ENCODE data around the gene CENATAC. TPM values are rescaled to one million over a fixed set of nuclear protein-coding genes. Genes with fewer than 3 reads are reported as not detected.
"Not testable (repeated sequence)": the region's sequence is repeated elsewhere in the genome, so short reads cannot be mapped to it uniquely, and the experiment has no call there.

Gene CENATAC
- total RNA-seq, 2 donors from 2014 or later = 116 TPM

DNA sequence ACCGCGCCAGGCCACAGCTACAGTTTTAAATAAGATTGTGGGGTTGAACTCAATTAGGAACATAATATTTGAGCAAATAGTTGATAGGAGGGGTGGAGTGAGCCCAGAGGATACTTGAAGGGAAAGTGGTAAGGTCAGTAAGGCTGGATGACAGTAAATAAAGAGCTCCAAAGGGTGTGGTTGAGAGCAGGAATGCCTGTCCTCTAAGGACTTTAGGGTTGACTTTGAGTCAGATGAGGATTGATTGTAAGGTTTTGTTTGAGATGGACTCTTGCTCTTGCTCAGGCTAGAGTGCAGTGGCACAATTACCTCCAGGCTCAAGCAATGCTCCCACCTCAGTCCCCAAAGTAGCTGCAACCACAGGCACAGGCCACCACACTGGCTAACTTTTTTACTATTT, 24.0 kb upstream of the CENATAC start:
- H3K27me3 Mint-ChIP-seq = peaks cover 45% of the 10 kb centered on the region
- peaks cover 8% of the 10 kb centered on the region for H3K36me3 Mint-ChIP-seq (ENCODE audit: low read depth)
- no peak overlapping the region for H3K27ac Mint-ChIP-seq
- H3K4me3 Mint-ChIP-seq = no peak overlapping the region
- ATAC-seq (no peak), DNase-seq (no peak)
- H3K4me1 Mint-ChIP-seq = peaks cover 3% of the 10 kb centered on the region
- H3K9me3 ChIP-seq (ENCODE audit: control insufficient read depth, low read length, poor library complexity, severe bottlenecking) = no peaks in the 10 kb centered on the region

GRCh38 chr11:118975771-118976709, 21.9 kb upstream of the CENATAC start:
- no peak for DNase-seq
- no peaks in the 10 kb centered on the region for H3K9me3 ChIP-seq (ENCODE audit: control insufficient read depth, low read length, poor library complexity, severe bottlenecking)
- H3K36me3 Mint-ChIP-seq (ENCODE audit: low read depth) = peaks cover 8% of the 10 kb centered on the region
- peaks cover 3% of the 10 kb centered on the region for H3K4me1 Mint-ChIP-seq
- H3K4me3 Mint-ChIP-seq = no peak overlapping the region
- ATAC-seq = no peak
- H3K27me3 Mint-ChIP-seq = peaks cover 36% of the 10 kb centered on the region
- H3K27ac Mint-ChIP-seq = no peak overlapping the region

DNA sequence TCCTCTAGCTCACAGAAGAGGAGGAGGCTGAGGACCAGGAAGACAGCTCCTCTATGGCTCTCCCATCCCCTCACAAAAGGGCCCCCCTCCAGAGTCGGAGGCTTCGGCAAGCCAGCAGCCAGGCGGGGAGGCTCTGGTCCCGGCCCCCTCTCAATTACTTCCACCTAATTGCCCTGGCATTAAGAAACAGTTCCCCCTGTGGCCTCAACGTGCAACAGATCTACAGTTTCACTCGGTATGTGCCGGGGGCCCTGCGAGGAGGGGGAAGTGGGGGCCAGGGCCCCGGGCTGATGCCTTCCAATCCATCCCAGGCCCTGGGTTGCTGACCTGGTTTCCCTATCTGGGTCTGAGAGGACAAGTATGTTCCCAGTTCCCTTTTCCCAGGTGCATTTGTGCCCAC, 18.5 kb upstream of the CENATAC start:
- Mint-ChIP-seq H3K36me3 (ENCODE audit: low read depth) (peaks cover 5% of the 10 kb centered on the region), H3K4me3 (no peak overlapping the region), H3K4me1 (peaks cover 3% of the 10 kb centered on the region), H3K27me3 (peaks cover 28% of the 10 kb centered on the region), H3K27ac (no peak overlapping the region)
- no peak for DNase-seq
- H3K9me3 ChIP-seq (ENCODE audit: control insufficient read depth, low read length, poor library complexity, severe bottlenecking) = no peaks in the 10 kb centered on the region
- ATAC-seq = no peak

GRCh38 chr11:118980191-118980881, 17.6 kb upstream of the CENATAC start:
- no peak for DNase-seq
- peaks cover 19% of the 10 kb centered on the region for H3K27me3 Mint-ChIP-seq
- no peak overlapping the region for H3K27ac Mint-ChIP-seq
- no peak for ATAC-seq
- H3K9me3 ChIP-seq (ENCODE audit: control insufficient read depth, low read length, poor library complexity, severe bottlenecking) = no peaks in the 10 kb centered on the region
- no peaks in the 10 kb centered on the region for H3K4me1 Mint-ChIP-seq
- H3K4me3 Mint-ChIP-seq = no peak overlapping the region
- no peaks in the 10 kb centered on the region for H3K36me3 Mint-ChIP-seq (ENCODE audit: low read depth)

GRCh38 chr11:118984337-118984736, 13.6 kb upstream of the CENATAC start:
- not testable (repeated sequence) for H3K36me3 Mint-ChIP-seq (ENCODE audit: low read depth); H3K4me3 Mint-ChIP-seq; H3K27ac Mint-ChIP-seq; ATAC-seq; H3K4me1 Mint-ChIP-seq; H3K27me3 Mint-ChIP-seq; DNase-seq; H3K9me3 ChIP-seq (ENCODE audit: control insufficient read depth, low read length, poor library complexity, severe bottlenecking)

DNA sequence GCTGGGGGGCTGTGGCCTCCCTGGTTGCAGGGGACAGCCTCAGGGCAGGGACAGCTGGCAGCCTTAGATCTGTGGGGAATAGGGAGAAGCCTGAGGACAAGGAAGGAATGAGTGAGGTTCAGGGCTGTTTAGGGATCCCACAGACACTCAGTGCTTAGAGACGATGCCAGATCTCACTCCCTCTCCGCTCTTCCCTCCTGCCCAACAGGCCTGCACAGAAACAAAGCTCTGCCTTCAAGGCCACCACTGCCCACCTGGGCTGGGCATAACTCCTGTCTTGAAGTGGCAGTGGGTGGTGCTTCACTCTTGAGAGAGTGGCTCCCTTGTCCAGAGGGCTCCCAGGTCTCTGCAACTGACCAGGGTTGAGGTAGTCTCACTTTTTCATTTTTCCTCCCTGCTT, 13.1 kb upstream of the CENATAC start:
- H3K36me3 Mint-ChIP-seq (ENCODE audit: low read depth) = no peaks in the 10 kb centered on the region
- ATAC-seq (no peak), DNase-seq (no peak)
- H3K4me1 Mint-ChIP-seq = peaks cover 5% of the 10 kb centered on the region
- no peak overlapping the region for H3K4me3 Mint-ChIP-seq
- H3K9me3 ChIP-seq (ENCODE audit: control insufficient read depth, low read length, poor library complexity, severe bottlenecking) = no peaks in the 10 kb centered on the region
- H3K27ac Mint-ChIP-seq = no peak overlapping the region
- no peaks in the 10 kb centered on the region for H3K27me3 Mint-ChIP-seq

DNA sequence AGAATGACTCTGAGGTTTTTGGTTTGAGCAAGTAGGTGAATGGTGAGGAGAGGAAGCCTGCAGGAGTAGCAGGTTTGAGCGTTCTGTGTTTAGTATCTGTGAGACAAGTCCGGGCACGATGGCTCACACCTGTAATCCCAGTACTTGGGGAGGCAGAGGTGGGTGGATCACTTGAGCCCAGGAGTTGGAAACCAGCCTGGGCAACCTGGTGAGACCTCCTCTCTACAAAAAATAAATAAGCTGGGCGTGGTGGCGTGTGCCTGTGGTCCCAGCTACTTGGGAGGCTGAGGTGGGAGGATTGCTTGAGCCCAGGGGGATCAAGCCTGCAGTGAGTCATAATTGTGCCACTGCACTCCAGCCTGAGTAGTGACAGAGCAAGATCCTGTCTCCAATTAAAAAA, 9.7 kb upstream of the CENATAC start:
- no peak for ATAC-seq
- Mint-ChIP-seq H3K4me1 (peaks cover 5% of the 10 kb centered on the region), H3K36me3 (ENCODE audit: low read depth) (no peaks in the 10 kb centered on the region), H3K4me3 (no peak overlapping the region), H3K27ac (no peak overlapping the region), H3K27me3 (no peaks in the 10 kb centered on the region)
- no peaks in the 10 kb centered on the region for H3K9me3 ChIP-seq (ENCODE audit: control insufficient read depth, low read length, poor library complexity, severe bottlenecking)
- no peak for DNase-seq

- not testable (repeated sequence) for DNase-seq; H3K9me3 ChIP-seq (ENCODE audit: control insufficient read depth, low read length, poor library complexity, severe bottlenecking); H3K27me3 Mint-ChIP-seq; H3K4me3 Mint-ChIP-seq; H3K27ac Mint-ChIP-seq; ATAC-seq; H3K36me3 Mint-ChIP-seq (ENCODE audit: low read depth); H3K4me1 Mint-ChIP-seq
These were observed 6.4 kb upstream of the CENATAC start for GRCh38 chr11:118991486-118992038.

- peak; percentile 34 for ATAC-seq
- Mint-ChIP-seq H3K36me3 (ENCODE audit: low read depth) (peaks cover 4% of the 10 kb centered on the region), H3K4me3 (peak overlapping the region; percentile 98), H3K4me1 (peaks cover 22% of the 10 kb centered on the region), H3K27me3 (no peaks in the 10 kb centered on the region), H3K27ac (peak overlapping the region; percentile 98)
- peak in 1 of 3 donors; percentile 18 for DNase-seq
- no peaks in the 10 kb centered on the region for H3K9me3 ChIP-seq (ENCODE audit: control insufficient read depth, low read length, poor library complexity, severe bottlenecking)
These were observed 862 bp upstream of the CENATAC start for GRCh38 chr11:118996926-118997626.

GRCh38 chr11:118998388-118998717, 415 bp downstream of the CENATAC start:
- DNase-seq (no peak), ATAC-seq (peak; percentile 23)
- peaks cover 22% of the 10 kb centered on the region for H3K4me1 Mint-ChIP-seq
- H3K36me3 Mint-ChIP-seq (ENCODE audit: low read depth) = peaks cover 7% of the 10 kb centered on the region
- no peaks in the 10 kb centered on the region for H3K9me3 ChIP-seq (ENCODE audit: control insufficient read depth, low read length, poor library complexity, severe bottlenecking)
- peak overlapping the region; percentile 98 for H3K4me3 Mint-ChIP-seq
- H3K27ac Mint-ChIP-seq = peak overlapping the region; percentile 98
- no peaks in the 10 kb centered on the region for H3K27me3 Mint-ChIP-seq

DNA sequence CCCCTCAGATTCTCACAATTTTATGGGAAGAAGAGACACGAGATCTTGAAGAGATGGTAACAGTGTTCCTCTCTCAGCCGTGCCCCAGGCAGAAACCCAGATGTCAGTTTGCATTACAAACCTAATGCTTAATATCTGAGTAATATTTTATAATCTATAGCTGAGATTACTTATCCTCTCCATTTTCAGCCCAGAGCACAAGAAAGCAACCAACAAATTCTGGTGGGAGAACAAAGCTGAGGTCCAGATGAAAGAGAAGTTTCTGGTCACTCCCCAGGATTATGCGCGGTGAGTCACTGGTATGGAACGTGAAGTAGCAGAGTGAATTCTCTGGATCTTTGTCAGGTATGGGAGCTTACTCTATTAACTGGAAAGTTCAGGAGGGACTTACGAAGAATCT, 884 bp downstream of the CENATAC start:
- Mint-ChIP-seq H3K4me1 (peaks cover 22% of the 10 kb centered on the region), H3K27me3 (no peaks in the 10 kb centered on the region), H3K4me3 (peak overlapping the region; percentile 98), H3K36me3 (ENCODE audit: low read depth) (peaks cover 7% of the 10 kb centered on the region), H3K27ac (peak overlapping the region; percentile 98)
- DNase-seq (no peak), ATAC-seq (no peak)
- H3K9me3 ChIP-seq (ENCODE audit: control insufficient read depth, low read length, poor library complexity, severe bottlenecking) = no peaks in the 10 kb centered on the region

DNA sequence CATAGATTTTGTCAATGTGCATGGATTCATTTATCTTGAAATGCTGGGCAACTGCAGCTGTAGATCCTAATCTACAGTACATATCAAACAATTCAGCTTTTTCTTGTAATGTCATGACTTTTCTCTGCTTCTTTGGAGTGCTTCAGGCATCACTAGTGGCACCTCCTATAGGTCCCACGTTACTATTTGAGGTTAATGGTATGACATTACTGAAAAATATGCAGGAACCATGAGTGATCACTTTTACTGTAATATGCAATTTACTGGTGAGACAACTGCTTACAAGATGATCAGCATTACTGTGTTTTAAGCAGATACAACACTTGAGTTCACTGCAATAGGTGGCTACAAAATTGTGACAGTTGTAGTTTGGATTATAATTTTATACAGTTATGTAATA, 3.0 kb downstream of the CENATAC start:
- Mint-ChIP-seq H3K36me3 (ENCODE audit: low read depth) (peaks cover 7% of the 10 kb centered on the region), H3K27me3 (no peaks in the 10 kb centered on the region), H3K27ac (no peak overlapping the region), H3K4me1 (peaks cover 22% of the 10 kb centered on the region), H3K4me3 (no peak overlapping the region)
- ATAC-seq (no peak), DNase-seq (no peak)
- no peaks in the 10 kb centered on the region for H3K9me3 ChIP-seq (ENCODE audit: control insufficient read depth, low read length, poor library complexity, severe bottlenecking)

DNA sequence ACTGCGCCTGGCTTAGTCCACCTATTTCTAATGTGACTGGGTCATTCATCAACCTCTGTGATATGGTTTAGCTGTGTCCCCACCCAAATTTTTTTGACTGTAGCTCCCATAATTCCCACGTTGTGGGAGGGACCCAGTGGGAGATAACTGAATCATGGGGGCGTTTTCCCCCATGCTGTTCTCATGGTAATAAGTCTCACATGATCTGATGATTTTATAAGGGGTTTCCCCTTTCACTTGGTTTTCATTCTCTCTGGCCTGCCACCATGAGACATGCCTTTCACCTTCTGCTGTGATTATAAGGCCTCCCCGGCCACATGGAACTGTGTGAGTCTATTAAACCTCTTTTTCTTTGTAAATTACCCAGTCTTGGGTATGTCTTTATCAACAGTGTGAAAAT, 8.7 kb downstream of the CENATAC start:
- no peaks in the 10 kb centered on the region for H3K9me3 ChIP-seq (ENCODE audit: control insufficient read depth, low read length, poor library complexity, severe bottlenecking)
- Mint-ChIP-seq H3K27me3 (no peaks in the 10 kb centered on the region), H3K36me3 (ENCODE audit: low read depth) (peaks cover 3% of the 10 kb centered on the region), H3K27ac (no peak overlapping the region), H3K4me1 (peaks cover 2% of the 10 kb centered on the region), H3K4me3 (no peak overlapping the region)
- no peak for ATAC-seq
- DNase-seq = no peak

All from T-helper 17 cell (primary cell).